Measurements from ENCODE around the gene SYCE1L.
A peak's percentile ranks its signal among the peaks of the same experiment; 100 is the strongest.

The SYCE1L gene

DNA sequence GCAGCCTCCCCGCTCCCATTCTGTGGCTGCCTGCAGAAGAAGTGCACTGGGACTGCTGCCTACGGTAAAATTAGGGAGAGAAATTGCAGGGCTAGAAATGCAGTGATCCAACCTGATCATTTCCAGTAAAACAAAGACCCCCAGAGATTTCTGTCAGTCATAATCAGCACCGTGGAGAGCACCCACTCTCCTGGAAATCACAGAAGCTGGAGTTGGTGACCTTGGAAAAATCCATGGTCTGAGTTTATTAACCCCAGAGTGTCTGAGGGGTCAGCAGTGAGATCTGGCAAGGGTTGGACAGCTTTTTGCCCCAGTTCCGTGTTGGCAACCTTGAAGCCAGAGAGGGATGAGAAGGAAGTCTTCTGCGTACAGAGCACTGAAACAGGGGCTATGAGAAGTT lies 7.8 kb downstream of the SYCE1L start:
- H3K4me1 ChIP-seq (ENCODE audit: control insufficient read depth, insufficient read depth, low read length), result peaks cover 3% of the 10 kb centered on the region; the same call in 1 of the 2 replicates
- no peaks in the 10 kb centered on the region for H3K36me3 ChIP-seq (ENCODE audit: control insufficient read depth in 2 of 2, insufficient read depth in 1 of 2, low read length in 2 of 2)
- H3K4me3 ChIP-seq (ENCODE audit: low read depth, low read length), result no peak overlapping the region
- POLR2A ChIA-PET, result no interaction called here
- CTCF ChIA-PET, result interaction anchor here (0.7 to 1.2 kb wide), 2 partner anchors 8 to 1409 kb away, joined by 3 to 5 read pairs; no protein-coding TSS in a partner anchor
- H3K27ac ChIP-seq (ENCODE audit: extremely low read depth, low read depth, low read length), result no peak overlapping the region
- TF ChIP-seq, protein P1, sequence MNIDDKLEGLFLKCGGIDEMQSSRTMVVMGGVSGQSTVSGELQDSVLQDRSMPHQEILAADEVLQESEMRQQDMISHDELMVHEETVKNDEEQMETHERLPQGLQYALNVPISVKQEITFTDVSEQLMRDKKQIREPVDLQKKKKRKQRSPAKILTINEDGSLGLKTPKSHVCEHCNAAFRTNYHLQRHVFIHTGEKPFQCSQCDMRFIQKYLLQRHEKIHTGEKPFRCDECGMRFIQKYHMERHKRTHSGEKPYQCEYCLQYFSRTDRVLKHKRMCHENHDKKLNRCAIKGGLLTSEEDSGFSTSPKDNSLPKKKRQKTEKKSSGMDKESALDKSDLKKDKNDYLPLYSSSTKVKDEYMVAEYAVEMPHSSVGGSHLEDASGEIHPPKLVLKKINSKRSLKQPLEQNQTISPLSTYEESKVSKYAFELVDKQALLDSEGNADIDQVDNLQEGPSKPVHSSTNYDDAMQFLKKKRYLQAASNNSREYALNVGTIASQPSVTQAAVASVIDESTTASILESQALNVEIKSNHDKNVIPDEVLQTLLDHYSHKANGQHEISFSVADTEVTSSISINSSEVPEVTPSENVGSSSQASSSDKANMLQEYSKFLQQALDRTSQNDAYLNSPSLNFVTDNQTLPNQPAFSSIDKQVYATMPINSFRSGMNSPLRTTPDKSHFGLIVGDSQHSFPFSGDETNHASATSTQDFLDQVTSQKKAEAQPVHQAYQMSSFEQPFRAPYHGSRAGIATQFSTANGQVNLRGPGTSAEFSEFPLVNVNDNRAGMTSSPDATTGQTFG (tag by site-specific recombination; IDR thresholded peaks at IDR 0.05; ENCODE audit: borderline replicate concordance), result no peak
- TF ChIP-seq, protein P2, sequence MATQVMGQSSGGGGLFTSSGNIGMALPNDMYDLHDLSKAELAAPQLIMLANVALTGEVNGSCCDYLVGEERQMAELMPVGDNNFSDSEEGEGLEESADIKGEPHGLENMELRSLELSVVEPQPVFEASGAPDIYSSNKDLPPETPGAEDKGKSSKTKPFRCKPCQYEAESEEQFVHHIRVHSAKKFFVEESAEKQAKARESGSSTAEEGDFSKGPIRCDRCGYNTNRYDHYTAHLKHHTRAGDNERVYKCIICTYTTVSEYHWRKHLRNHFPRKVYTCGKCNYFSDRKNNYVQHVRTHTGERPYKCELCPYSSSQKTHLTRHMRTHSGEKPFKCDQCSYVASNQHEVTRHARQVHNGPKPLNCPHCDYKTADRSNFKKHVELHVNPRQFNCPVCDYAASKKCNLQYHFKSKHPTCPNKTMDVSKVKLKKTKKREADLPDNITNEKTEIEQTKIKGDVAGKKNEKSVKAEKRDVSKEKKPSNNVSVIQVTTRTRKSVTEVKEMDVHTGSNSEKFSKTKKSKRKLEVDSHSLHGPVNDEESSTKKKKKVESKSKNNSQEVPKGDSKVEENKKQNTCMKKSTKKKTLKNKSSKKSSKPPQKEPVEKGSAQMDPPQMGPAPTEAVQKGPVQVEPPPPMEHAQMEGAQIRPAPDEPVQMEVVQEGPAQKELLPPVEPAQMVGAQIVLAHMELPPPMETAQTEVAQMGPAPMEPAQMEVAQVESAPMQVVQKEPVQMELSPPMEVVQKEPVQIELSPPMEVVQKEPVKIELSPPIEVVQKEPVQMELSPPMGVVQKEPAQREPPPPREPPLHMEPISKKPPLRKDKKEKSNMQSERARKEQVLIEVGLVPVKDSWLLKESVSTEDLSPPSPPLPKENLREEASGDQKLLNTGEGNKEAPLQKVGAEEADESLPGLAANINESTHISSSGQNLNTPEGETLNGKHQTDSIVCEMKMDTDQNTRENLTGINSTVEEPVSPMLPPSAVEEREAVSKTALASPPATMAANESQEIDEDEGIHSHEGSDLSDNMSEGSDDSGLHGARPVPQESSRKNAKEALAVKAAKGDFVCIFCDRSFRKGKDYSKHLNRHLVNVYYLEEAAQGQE (tag by site-specific recombination; IDR thresholded peaks at IDR 0.05), result peak; percentile 87
- H3K9me3 ChIP-seq (ENCODE audit: control insufficient read depth, insufficient read depth, low read depth, low read length), result no peaks in the 10 kb centered on the region

DNA sequence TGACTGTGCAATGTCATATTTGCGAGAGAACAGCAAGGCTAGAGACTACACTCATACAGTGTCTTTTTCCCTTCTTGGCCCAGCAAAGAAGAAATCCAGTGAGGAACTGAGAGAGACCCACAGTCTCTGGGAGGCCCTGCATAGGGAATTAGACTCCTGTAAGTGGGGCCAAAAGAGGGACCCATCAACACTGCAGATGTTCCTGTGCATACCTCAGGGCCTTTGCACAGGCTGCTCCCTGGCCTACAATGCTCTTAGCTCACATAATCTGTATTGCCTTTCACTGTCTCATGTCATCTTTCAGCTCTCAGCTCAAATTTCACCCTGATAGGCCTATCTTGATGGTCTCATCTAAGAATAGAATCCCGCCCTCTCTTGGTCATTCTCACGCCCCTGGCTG lies 9.2 kb downstream of the SYCE1L start:
- H3K9me3 ChIP-seq (ENCODE audit: control insufficient read depth, insufficient read depth, low read depth, low read length), result no peaks in the 10 kb centered on the region
- no peak overlapping the region for H3K4me3 ChIP-seq (ENCODE audit: low read depth, low read length)
- no peak overlapping the region for H3K27ac ChIP-seq (ENCODE audit: extremely low read depth, low read depth, low read length)
- ChIA-PET CTCF (interaction anchor here (0.6 kb wide), 1 partner anchor 74 kb away, joined by 3 read pairs; no protein-coding TSS in a partner anchor), POLR2A (no interaction called here)
- no peaks in the 10 kb centered on the region for H3K36me3 ChIP-seq (ENCODE audit: control insufficient read depth in 2 of 2, insufficient read depth in 1 of 2, low read length in 2 of 2)
- H3K4me1 ChIP-seq (ENCODE audit: control insufficient read depth, insufficient read depth, low read length), result peaks cover 3% of the 10 kb centered on the region; the same call in 1 of the 2 replicates
- TF ChIP-seq ZNF624 (tag by site-specific recombination; IDR thresholded peaks at IDR 0.05) (no peak), ZNF621 (tag by site-specific recombination; IDR thresholded peaks at IDR 0.05) (no peak), ZNF214 (tag by site-specific recombination; IDR thresholded peaks at IDR 0.05; ENCODE audit: borderline replicate concordance) (no peak), ZNF558 (tag by site-specific recombination; IDR thresholded peaks at IDR 0.05) (no peak), ZFP69B (tag by site-specific recombination; IDR thresholded peaks at IDR 0.05) (no peak), ZNF623 (tag by site-specific recombination; IDR thresholded peaks at IDR 0.05) (peak; percentile 92), KLF10 (tag by site-specific recombination; IDR thresholded peaks at IDR 0.05) (no peak)

DNA sequence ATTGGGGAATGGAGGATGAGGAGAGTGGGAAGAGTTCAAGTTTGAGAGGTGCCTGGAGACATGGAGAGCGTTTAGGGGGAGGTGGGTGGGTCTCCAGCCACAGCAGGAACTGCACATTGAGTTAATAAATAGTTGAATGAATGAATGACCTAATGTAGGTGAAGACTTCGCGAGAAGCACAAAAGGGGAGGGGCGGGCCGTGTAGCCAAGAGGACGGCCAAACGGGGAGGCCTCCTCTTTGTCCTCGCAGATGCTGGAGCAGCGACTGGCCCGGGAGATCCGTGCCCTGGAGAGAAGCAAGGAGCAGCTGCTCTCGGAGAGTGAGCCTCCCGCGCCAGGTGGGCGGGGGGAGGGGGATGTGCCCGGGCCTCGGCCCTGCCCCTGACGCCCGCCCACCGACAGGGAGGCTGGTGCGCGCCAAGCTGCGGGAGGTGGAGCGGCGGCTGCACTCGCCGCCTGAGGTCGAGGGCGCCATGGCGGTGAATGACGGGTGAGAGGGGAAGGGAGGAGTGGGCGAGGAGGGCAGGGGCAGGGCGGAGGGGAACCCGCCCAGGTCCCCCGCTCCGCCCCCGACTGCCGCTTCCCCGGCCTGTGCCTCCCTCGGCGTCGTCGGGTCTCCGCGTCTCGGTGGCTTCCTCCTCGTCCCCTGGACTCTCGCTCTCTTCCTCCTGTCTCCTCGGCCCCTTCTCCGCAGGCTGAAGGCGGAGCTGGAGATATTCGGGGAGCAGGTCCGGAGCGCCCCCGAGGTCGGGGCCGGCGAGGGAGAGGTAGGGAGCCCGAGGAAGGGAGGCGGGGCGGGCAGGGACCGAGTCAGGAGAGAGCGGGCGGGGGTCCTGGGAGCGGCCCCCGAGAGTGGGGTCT lies 12.9 kb downstream of the SYCE1L start:
- CTCF ChIA-PET, result no interaction called here
- Histone ChIP-seq H3K9me3 (ENCODE audit: control insufficient read depth, insufficient read depth, low read depth, low read length) (no peaks in the 10 kb centered on the region), H3K4me1 (ENCODE audit: control insufficient read depth, insufficient read depth, low read length) (peaks cover 3% of the 10 kb centered on the region; the same call in 1 of the 2 replicates), H3K27ac (ENCODE audit: extremely low read depth, low read depth, low read length) (peak overlapping the region; percentile 89), H3K36me3 (ENCODE audit: control insufficient read depth in 2 of 2, insufficient read depth in 1 of 2, low read length in 2 of 2) (no peaks in the 10 kb centered on the region), H3K4me3 (ENCODE audit: low read depth, low read length) (peak overlapping the region; percentile 54)
- POLR2A ChIA-PET, result interaction anchor here (1.0 kb wide), 2 partner anchors 21 to 622 kb away, joined by 3 to 4 read pairs; partner anchors contain the start of gene MON1B
- TF ChIP-seq ZNF121 (tag by site-specific recombination; IDR thresholded peaks at IDR 0.05) (no peak), MEIS1 (CRISPR knock-in tag; IDR thresholded peaks at IDR 0.05; ENCODE audit: borderline replicate concordance) (no peak), ZFP41 (tag by site-specific recombination; IDR thresholded peaks at IDR 0.05; ENCODE audit: borderline replicate concordance) (no peak), PRDM1 (tag by site-specific recombination; IDR thresholded peaks at IDR 0.05) (peak; percentile 56; the same call in 1 of the 2 replicates), WT1 (tag by site-specific recombination; IDR thresholded peaks at IDR 0.05) (peak; percentile 61), ZNF202 (tag by site-specific recombination; IDR thresholded peaks at IDR 0.05; ENCODE audit: borderline replicate concordance) (no peak), ZNF184 (tag by site-specific recombination; IDR thresholded peaks at IDR 0.05) (no peak), TCF7L2 (IDR thresholded peaks at IDR 0.05; ENCODE audit: borderline replicate concordance, low read depth, low read length) (no peak), ZNF658 (tag by site-specific recombination; IDR thresholded peaks at IDR 0.05) (no peak), ZNF274 (IDR thresholded peaks at IDR 0.05; ENCODE audit: low read length) (no peak), ZNF274 (tag by site-specific recombination; IDR thresholded peaks at IDR 0.05; ENCODE audit: borderline replicate concordance) (no peak)
- TF ChIP-seq, protein P3, sequence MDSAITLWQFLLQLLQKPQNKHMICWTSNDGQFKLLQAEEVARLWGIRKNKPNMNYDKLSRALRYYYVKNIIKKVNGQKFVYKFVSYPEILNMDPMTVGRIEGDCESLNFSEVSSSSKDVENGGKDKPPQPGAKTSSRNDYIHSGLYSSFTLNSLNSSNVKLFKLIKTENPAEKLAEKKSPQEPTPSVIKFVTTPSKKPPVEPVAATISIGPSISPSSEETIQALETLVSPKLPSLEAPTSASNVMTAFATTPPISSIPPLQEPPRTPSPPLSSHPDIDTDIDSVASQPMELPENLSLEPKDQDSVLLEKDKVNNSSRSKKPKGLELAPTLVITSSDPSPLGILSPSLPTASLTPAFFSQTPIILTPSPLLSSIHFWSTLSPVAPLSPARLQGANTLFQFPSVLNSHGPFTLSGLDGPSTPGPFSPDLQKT (IDR thresholded peaks at IDR 0.05; ENCODE audit: borderline replicate concordance, low read depth, low read length), result no peak
- TF ChIP-seq, protein P4, sequence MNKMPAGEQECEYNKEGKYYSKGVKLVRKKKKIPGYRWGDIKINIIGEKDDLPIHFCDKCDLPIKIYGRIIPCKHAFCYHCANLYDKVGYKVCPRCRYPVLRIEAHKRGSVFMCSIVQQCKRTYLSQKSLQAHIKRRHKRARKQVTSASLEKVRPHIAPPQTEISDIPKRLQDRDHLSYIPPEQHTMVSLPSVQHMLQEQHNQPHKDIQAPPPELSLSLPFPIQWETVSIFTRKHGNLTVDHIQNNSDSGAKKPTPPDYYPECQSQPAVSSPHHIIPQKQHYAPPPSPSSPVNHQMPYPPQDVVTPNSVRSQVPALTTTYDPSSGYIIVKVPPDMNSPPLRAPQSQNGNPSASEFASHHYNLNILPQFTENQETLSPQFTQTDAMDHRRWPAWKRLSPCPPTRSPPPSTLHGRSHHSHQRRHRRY (tag by site-specific recombination; IDR thresholded peaks at IDR 0.05), result no peak
